MCF 10A (cell line): ENCODE measurements around the gene F11R. TPM values are rescaled to one million over a fixed set of nuclear protein-coding genes. Genes with fewer than 3 reads are reported as not detected.

Experiments used
- BruUV-seq: library from RNA; stranded (reverse); fragments of 400-500 nt; replicated peaks from 2 replicates; lab custom pipeline; 2021; lab: Mats Ljungman, UMichigan
- CTCF ChIA-PET: fragments of 300-600 bp; sonication (Branson Sonifier 250); formaldehyde crosslinking; extraction: SDS; loops from one replicate; lab custom pipeline; 2021; ENCODE audit warnings: antibody characterized with exemption, inconsistent platforms; lab: Yijun Ruan, JAX
- POLR2A ChIA-PET: fragments of 300-600, 350-650 bp; sonication (Branson Sonifier 250); formaldehyde crosslinking; extraction: SDS; loops from one replicate; lab custom pipeline; 2020; ENCODE audit warnings: antibody characterized with exemption, inconsistent platforms; lab: Yijun Ruan, JAX
- DNase-seq: peaks from one replicate; pipeline ENCODE4 v3.0.0-alpha.2; 2018; ENCODE audit not compliant: unreplicated experiment
- H3K27ac Mint-ChIP-seq: one replicate; pipeline ENCODE4 v1.8.0; 2022; ENCODE audit warnings: mild to moderate bottlenecking, low read depth, mixed read lengths; ENCODE audit not compliant: unreplicated experiment
- H3K27me3 Mint-ChIP-seq: one replicate; pipeline ENCODE4 v1.8.0; 2022; ENCODE audit warnings: mixed read lengths; ENCODE audit not compliant: insufficient read depth, unreplicated experiment
- H3K36me3 Mint-ChIP-seq: one replicate; pipeline ENCODE4 v1.8.0; 2022; ENCODE audit warnings: mild to moderate bottlenecking, moderate library complexity, mixed read lengths; ENCODE audit not compliant: insufficient read depth, unreplicated experiment
- H3K4me1 Mint-ChIP-seq: one replicate; pipeline ENCODE4 v1.8.0; 2022; ENCODE audit warnings: mixed read lengths; ENCODE audit not compliant: insufficient read depth, unreplicated experiment
- H3K4me3 Mint-ChIP-seq: one replicate; pipeline ENCODE4 v1.8.0; 2022; ENCODE audit warnings: mild to moderate bottlenecking, moderate library complexity, mixed read lengths; ENCODE audit not compliant: unreplicated experiment
- H3K9me3 Mint-ChIP-seq: one replicate; pipeline ENCODE4 v1.8.0; 2022; ENCODE audit warnings: mixed read lengths; ENCODE audit not compliant: unreplicated experiment
- intact Hi-C: fragments of 100-400 bp; cut with micrococcal nuclease; formaldehyde crosslinking; loops from 2 replicates; pipeline ENCODE4 v1.14.1; 2022
- total RNA-seq: library from RNA; stranded (reverse); gene quantifications from 2 replicates; pipeline ENCODE4 v1.2.3, GENCODE V29; 2022
- TF ChIP-seq, protein P1 (sequence below): fragments of 200-600 bp; IDR thresholded peaks from one replicate; pipeline ENCODE4 v1.8.0; 2022; ENCODE audit warnings: antibody characterized with exemption, mild to moderate bottlenecking; ENCODE audit not compliant: unreplicated experiment

The F11R gene
- total RNA-seq, 1 experiment from 2014 or later, result 73.6 TPM

DNA sequence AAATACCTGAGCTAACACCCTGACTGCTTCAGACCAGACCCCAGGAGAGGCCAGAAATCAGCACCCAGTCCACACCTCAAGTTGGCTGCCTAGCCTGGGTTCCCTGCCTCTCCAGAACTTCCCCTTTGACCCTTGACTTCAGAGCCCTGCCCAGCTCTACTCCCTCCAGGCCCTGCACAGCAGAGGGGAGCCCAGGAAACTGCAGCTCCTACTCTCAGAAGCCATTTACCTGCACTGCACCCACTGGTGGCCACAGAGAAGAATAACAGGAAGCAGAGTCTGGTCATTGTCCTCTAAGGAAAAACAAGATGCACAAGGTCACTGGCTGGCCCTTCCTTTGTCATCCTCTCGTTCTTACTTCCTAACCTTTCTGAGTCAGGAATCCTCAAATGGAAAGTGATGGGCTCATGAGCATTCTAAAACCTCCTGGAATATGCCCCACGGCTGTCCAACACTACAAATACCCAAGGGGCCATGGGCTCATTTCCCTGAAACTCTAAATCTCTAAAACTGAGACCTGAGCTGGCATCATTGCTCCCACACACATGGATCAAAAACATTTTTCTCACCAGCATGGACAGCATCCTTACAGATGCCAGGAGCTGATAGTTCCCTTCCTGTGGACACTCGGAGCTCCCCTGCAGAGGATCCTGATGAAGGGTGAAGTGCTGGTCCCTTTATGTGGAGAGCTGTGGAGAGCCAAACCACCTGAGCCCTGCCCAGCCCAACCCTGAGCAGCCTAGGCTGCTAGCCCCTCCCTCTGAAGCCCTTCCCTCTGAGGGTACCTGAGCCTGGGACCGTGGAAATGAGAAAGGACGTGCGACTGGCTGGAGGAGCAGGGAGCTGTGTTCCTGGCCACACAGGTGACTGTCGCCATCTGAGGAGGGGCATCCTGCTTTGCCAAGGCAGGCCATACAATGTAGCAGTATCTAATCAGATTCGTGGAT, 66.5 kb downstream of the F11R start, which contains the start of gene ITLN2:
Gene ITLN2 (minus strand): TSS at position 652 of the 947 bp plus-strand sequence. CDS start 68 bp downstream, at position 584.
- H3K9me3 Mint-ChIP-seq, result no peaks in the 10 kb centered on the region
- no peaks in the 10 kb centered on the region for H3K36me3 Mint-ChIP-seq
- H3K27ac Mint-ChIP-seq, result no peak within 1 kb of the TSS
- ChIA-PET CTCF (interaction anchor here (0.6 to 5.4 kb wide), 38 partner anchors 9 to 858 kb away, joined by 3 to 139 read pairs (median 5); partner anchors contain the start of gene F11R), POLR2A (interaction anchor here (0.5 to 5.0 kb wide), 11 partner anchors 8 to 585 kb away, joined by 3 to 88 read pairs (median 4); partner anchors contain the start of genes DEDD, F11R, NIT1 and PFDN2)
- DNase-seq, result peak; percentile 78
- no peak within 1 kb of the TSS for H3K4me3 Mint-ChIP-seq
- TF ChIP-seq, protein P1, sequence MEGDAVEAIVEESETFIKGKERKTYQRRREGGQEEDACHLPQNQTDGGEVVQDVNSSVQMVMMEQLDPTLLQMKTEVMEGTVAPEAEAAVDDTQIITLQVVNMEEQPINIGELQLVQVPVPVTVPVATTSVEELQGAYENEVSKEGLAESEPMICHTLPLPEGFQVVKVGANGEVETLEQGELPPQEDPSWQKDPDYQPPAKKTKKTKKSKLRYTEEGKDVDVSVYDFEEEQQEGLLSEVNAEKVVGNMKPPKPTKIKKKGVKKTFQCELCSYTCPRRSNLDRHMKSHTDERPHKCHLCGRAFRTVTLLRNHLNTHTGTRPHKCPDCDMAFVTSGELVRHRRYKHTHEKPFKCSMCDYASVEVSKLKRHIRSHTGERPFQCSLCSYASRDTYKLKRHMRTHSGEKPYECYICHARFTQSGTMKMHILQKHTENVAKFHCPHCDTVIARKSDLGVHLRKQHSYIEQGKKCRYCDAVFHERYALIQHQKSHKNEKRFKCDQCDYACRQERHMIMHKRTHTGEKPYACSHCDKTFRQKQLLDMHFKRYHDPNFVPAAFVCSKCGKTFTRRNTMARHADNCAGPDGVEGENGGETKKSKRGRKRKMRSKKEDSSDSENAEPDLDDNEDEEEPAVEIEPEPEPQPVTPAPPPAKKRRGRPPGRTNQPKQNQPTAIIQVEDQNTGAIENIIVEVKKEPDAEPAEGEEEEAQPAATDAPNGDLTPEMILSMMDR, result peak; percentile 83
- intact Hi-C loops, result loop anchor here (1.0 to 5.0 kb wide), 2 partner anchors 279 to 527 kb away; no protein-coding TSS in a partner anchor
- peaks cover 37% of the 10 kb centered on the region for H3K4me1 Mint-ChIP-seq
- BruUV-seq, result no TSS peak
- no peaks in the 10 kb centered on the region for H3K27me3 Mint-ChIP-seq

DNA sequence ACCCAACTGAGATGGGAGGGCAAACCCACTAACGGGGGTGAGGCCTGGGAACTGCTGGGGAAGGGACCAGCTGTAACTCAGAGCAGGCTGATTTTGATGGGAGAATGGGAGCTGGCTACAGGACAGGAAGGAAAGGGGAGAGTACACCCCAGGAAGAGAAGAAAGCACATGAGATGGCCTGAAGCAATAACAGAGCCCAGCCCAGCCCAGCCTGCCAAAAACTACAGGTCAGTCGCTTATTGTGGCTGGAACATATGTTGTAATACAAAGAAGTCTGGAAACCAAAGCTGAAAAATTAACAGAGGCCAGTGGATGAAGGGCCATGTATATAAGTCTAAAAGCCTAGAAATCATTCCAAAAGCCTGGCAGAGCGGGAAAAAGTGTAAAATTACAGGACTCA, 67.9 kb downstream of the F11R start:
- H3K9me3 Mint-ChIP-seq, result no peaks in the 10 kb centered on the region
- BruUV-seq, result no TSS peak
- H3K4me1 Mint-ChIP-seq, result peaks cover 47% of the 10 kb centered on the region
- H3K27ac Mint-ChIP-seq, result peak overlapping the region; percentile 3
- H3K4me3 Mint-ChIP-seq, result peak overlapping the region; percentile 1
- intact Hi-C loops, result loop anchor here (5.0 kb wide), 1 partner anchor 526 kb away; no protein-coding TSS in a partner anchor
- H3K36me3 Mint-ChIP-seq, result no peaks in the 10 kb centered on the region
- TF ChIP-seq, protein P1, result no peak
- DNase-seq, result peak; percentile 69
- ChIA-PET POLR2A (interaction anchor here (0.6 to 5.0 kb wide), 25 partner anchors 7 to 226 kb away, joined by 3 to 88 read pairs (median 6); partner anchors contain the start of genes DEDD, F11R, NIT1 and PFDN2), CTCF (interaction anchor here (0.5 to 5.4 kb wide), 37 partner anchors 7 to 920 kb away, joined by 3 to 139 read pairs (median 8); partner anchors contain the start of genes F11R and KLHDC9)
- H3K27me3 Mint-ChIP-seq, result no peaks in the 10 kb centered on the region

DNA sequence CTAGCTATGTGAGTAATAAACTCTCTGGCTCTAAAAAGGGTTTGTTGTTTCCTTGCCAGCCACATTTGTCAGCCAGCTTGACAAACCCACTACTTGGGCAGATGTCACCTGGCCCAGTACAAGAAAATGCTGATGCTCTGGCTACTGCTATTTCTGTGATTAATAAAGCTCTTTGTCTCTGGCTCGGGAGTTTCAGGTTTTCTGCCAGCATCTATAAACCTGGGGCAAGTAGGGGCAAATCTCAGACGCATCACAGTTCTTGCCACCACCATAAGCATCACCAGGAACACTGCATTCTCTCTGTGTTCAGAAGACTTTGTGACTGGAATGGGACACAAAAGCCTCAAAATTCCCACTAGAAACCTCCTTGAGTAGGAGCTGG, 68.8 kb downstream of the F11R start:
- peaks cover 50% of the 10 kb centered on the region for H3K4me1 Mint-ChIP-seq
- BruUV-seq, result no TSS peak

More for the DNA sequence above, 68.8 kb downstream of the F11R start:
- intact Hi-C loops, result loop anchor here (5.0 kb wide), 1 partner anchor 525 kb away; no protein-coding TSS in a partner anchor
- ChIA-PET CTCF (interaction anchor here (0.6 to 5.4 kb wide), 75 partner anchors 8 to 616 kb away, joined by 3 to 139 read pairs (median 5); partner anchors contain the start of genes F11R and KLHDC9), POLR2A (interaction anchor here (0.6 to 5.0 kb wide), 41 partner anchors 8 to 668 kb away, joined by 3 to 88 read pairs (median 5); partner anchors contain the start of genes DEDD, F11R, NIT1 and PFDN2)
- Mint-ChIP-seq H3K36me3 (no peaks in the 10 kb centered on the region), H3K27me3 (no peaks in the 10 kb centered on the region), H3K4me3 (no peak overlapping the region), H3K27ac (peak overlapping the region; percentile 3), H3K9me3 (no peaks in the 10 kb centered on the region)
- TF ChIP-seq, protein P1, result no peak
- DNase-seq, result peak; percentile 58
